ENCODE results near the gene POLR1A.

Gene POLR1A

DNA sequence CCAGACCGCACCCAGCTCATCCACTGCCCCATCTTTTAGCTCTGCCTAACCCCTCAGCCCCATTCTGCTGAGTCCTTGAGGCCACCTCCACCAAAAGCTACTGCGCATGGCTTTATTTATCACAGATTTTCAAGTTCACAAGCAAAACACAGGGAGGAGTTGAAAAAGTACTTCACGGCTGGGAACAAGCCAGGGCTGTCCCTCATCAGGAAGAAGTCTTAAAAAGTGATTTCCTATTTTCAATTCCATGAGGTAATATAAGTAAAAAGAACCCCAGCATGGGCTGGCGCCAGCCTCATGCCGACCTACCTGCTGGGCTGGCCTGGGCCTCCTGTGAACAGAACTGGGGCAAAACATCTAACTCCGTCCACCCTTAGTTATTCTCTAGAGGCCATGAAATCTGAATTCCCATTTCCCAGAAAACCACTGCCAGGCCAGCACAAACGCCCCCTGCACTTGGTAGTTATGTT lies 69.0 kb downstream of the POLR1A start:
- DNase-seq: peak in 1 of 2 donors; percentile 32

DNA sequence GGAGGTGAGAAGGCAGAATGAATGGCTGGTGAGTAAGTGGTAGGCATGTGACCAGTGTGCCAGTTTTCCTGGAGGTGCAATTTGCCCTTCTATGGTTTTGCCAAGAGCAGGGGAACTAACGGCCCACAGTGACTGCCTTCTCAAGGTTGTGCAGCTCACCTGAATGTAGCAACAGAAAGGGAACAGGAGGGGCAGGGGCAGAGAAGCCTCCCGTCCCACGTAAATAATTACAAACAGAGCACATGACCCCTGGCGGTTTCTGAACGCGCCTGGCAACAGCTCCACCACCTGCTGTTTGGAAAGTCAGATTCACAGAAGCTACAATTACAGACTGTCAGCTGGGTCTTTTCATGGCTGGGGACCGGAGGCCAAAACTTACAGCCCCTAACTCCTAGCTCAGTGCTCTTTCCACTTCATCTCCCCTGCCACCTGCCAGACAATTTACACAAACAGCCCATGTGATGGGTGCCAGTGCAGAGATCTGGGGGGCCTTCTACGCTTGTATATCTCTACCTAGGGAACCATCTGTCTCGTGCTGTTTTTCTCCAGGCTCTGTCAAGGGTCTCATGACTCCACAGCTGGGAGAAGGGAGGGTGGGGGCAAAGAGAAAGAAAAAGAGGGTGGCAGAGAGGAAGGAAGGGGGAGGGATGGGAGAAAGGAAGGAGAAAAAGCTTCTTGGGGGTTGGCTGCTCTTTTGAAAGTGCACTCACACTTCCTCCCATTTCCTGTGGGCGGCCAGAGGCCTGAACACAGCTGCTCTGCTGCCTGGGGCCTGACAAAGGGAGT lies 69.6 kb downstream of the POLR1A start:
- peak; percentile 15 to 91 for DNase-seq

DNA sequence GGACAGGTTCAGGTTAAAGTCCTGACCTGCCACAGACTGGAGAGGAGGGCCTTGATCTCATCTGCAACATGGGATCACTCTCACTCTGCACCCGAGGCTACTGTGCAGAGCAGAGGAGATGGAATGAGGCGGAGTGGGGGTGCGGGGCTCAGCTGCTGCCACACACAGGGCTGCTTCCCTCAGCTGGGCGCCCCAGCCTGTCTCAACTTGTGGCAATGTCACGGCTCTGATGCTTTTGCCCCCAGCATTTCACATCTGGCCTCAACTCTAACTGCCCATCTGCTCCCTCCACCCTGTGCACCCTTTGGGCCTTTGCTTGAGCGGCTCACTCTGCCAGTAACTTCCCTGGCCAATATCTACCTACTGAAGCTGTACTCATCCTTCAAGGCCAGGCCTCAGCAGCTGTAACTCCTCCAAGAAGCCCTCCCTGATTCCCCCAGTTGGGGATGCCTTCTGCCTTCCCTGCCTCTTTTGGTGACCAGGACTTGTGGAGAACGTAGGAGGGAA lies 70.3 kb downstream of the POLR1A start:
- no peak for DNase-seq

DNA sequence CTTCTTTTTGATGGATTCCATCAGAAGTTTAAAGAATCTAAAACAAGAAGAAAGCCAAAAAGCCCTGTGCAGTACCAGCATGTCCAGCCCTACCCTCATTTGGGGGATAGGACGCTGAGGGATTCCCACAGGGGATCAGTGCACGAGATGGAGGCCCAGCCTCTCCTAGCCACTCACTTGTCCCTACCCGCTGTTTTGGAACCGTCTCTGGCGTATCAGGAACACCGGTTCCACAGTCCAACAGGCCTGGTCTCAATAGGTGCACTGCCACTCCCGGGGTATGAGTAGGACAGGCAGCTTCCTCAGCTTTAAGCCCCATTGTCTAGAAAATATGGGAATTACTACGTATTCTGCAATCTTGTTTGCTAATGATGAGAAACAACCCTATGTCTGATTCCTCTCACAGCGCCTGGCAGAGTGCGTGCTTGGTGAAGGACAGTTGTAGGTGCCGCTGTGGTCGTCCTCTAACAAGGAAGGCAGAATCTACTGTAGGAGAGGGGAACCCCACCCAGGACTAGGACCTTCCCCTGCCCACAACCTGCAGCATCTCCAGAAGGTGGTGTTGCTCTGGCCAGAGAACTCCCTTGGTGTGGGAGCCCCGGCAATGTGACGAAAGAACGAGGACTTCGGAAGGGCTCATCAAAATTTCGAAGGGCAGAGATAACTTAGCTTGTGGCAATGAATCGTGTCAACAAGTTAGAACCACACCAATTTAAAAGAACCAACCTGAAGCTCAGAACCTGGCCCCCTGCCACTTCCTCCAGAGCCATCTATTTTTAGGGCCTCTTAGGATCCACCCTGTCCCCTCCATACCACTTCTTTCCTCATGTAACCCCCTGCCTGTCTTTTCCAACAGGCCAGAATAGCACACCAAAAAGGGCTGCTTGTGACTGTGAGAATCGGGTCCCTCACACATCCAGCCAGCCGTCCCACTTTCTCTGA lies 71.7 kb downstream of the POLR1A start:
- DNase-seq: no peak

DNA sequence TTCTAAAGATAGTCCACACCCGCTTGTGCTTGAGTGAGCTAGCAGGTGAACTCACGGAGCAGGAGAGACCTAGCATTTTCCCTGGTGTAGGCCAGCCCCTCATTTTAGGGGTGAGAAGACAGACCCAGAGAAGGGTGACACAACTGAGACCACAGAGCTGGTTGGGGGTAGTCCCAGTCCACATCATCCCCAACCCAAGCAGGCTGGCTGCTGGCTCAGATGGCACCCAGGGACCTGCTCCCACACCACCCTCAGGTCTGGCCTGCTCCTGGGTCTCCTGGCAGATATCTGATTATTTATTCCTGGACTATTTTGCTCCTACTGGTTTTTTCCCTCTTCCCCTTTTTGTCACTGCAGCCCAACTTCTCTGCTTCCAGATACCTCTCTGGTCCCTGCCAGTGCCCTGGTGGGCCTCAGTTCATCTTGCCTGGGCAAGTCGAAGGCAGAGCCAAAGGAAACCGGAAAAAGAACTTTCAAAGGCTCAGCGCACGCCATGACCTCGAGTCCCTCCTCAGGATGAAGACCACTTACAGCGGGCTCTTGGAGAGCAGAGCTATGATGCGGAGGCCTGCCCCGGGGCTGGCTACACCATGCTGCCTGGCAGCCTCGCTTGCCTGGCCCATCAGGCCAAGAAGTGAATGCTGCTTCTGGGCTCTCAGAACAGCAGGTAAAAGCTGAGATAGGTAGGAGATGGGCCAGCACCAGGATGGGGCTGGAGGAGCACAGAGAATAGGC lies 72.7 kb downstream of the POLR1A start:
- DNase-seq: no peak

DNA sequence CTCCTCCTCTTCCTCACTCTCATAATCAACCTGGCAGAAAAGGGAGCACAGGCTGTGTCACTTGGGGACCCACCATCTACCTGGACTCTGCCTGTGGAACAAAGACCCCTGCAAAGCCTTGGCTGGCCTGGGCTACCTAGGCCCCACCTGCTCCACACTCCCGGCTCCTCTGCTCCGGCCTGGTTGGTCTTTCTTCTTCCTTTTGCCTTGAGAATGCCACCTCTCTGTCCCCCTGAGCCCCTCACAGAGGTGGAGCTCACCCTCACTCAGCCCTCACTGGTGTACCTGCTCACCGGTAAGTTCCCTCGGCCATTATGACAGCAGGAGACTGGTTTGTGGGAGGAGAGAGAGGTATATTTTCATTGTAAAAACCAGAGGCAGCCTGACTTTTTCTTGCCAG lies 74.1 kb downstream of the POLR1A start:
- no peak for DNase-seq

DNA sequence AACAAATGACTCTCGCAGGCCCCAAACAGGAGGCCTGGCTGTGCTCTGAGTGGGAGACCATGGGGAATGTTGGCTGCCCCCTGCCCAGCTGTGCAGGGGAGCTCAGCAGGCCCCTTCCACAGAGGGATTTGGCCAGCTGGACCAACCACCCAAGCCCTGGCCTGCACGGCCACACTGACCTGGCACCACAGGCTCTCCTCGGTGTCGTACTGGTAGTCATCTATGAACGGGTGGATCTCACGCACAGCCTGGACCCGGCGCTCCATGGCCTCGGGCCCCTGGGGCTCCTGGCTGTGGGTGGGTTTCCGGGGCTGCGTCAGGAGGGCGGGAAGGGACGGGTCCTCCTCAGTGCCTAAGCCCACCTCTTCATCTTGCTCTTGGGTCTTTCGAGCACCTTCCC lies 74.5 kb downstream of the POLR1A start:
- no peak for DNase-seq

DNA sequence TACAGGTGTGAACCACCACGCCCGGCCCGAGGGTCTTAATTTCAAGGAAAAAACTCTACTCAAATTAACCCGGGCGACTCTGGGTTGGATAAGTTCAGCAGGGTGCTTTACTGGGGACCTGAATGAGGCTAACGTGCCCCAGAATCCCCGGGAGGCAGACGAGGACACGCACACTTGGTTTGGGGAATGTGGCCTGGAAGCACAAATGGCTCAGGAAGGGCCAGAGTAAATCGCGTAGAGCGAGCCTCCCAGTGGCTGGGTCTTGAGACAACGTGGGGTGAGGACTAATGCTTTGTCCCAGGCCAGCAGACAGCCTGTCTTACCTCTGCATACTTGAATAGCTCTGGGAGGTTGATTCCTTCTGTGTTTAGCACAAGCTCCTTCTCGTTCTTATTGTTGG lies 75.8 kb downstream of the POLR1A start:
- no peak for DNase-seq

DNA sequence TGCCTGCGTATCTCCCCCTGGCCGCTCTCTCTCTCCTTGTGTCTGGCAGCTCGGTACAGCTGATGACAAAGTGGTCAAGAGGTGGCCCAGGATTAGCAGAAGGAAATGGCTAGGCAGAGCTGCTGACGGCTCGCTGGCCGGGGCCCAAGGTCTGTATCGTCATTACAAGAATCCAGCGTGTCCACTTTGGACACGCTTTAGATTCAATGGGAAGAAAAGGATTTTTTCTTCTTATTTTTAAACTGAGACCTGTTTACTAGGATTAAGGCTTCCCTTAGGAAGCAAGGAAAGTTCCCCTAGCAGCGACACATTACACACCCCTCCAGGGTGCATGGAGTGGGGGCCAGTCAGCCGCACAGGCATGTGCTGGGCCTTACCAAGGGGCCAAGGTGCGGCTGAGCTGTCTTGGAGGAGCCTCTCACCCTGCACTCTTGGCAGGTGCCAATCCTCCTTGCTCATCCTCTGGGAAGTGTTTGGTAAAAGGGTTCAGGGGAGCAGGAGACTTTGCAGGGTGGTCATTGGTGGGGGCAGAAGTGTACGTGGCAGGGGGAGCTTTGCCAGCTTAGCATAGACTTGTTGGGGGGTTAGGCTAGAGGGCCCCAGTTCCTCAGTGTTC lies 76.8 kb downstream of the POLR1A start:
- no peak for DNase-seq

DNA sequence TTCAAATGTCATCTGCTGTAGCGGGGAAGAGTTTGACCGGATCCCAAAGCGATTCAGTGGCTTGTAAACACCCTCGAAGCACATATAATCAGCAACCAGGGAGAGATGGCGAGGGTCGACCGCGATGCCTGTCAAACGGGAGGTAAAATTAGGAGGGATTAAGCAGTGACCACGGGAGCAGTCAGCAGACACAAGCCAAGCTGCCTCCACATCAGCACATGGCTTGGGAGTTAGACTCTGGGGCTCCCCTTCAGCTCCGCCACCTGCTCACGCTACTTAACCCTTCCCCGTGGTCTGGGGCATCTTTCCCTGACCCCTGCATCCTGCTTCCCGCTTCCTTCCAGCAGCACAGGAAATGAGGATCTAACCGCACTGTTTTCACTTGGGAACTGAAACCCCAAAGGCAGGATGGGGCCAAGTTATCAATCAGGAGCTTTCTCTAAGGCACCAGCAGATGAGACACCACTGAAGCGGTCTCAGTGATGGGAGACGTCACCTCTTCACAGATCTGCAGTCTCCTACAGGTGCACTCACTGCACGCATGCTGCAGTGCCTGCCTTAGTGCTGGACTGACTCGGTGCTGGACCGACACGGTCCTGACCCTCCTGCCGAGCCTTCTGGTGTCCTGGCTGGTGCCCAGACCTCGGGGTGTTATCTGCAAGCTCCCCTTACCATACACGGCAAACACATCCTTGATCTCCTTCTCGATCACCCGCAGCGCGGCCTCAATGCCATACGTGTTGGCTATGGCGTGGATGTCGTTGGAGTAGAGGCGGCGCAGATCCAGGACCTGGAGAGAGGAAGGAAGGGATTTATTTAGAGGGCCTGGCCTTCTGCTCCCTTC lies 77.5 kb downstream of the POLR1A start:
- DNase-seq: no peak

DNA sequence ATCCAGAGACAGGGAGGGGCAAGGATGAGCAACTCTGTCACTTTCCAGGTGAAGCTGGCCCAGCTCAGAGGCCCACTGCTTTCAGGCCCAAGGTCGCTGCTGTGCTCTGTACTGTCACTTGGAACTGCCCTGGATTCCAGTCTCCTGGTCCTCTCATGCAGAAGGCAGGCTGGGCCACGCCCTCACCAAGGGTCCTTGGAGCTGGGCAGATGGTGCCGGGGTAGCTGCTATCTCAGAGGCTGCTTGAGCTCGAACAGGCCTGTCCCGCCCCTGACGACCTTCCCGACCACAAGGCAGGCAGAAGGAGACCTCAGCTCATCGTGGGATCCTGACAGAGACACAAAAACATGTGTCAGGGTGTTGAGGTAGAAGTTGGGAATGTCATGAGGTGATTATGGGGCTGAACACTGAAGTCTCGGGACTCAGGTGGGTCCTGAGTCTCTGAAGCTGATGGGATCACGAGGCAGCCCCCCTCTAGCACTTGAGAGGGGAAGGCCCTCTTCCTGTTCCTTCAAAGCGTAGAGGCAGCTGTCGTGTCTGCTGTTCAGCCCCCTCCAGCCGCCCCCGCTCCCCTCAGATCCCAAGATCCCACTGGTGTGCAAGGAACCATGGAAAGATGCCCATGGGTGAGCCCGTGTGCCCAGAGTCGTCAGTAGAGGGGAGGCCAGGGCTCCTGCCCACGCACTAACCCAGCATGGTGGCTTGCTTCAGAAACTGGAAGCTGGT lies 78.3 kb downstream of the POLR1A start:
- no peak for DNase-seq

DNA sequence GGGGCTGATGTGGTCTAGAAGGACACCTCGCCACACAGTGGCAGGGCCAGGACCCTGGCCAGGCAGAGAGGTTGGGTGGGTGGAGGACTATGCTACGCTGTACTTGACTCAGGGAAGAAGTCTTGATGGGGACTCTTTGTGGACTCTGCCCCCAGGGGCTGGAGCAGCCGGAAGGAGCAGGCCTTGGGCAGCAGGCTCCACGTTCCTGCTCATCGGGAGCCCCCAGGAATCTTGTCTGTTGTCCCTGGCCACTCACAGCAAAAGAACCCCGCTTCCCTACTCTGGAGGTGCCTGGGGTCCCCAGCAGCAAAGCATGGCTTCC lies 79.0 kb downstream of the POLR1A start:
- DNase-seq: no peak

DNA sequence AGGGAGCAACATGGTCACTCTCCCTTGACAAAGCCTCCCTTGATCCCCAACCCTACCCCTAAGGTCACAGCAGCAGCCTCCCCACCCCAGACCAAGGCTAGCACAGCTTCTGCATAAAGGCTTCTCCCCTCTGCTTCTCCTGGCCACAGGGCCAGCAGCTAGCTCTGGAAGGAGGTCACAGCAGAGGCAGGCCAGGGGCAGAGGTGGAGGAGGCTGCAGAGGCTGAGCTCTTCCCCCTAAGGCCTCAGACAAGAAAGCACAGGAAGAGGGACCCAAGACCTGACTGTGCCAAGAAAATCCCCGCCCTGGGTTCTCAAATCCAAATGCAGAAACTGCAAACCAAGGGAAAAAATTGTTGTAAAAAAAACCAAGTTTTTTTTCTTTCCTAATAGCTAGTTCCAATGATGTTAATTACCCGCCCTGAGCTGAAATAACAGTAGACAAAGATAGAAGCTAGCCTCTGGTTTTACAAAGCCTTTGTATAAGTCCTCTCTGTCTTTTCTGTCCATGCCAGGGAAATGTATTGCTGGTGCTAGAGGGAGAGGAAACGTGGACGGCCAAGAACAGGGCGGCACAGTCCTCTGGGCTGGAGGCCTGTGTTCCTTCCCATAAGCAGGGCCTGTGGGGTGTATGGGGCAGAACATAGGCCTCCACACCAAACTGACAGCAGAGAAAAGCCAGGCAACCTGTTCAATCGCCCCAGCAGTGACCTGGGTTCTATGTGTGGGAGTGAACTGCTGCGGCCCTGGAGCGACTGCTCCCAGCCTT lies 79.5 kb downstream of the POLR1A start:
- DNase-seq: no peak

DNA sequence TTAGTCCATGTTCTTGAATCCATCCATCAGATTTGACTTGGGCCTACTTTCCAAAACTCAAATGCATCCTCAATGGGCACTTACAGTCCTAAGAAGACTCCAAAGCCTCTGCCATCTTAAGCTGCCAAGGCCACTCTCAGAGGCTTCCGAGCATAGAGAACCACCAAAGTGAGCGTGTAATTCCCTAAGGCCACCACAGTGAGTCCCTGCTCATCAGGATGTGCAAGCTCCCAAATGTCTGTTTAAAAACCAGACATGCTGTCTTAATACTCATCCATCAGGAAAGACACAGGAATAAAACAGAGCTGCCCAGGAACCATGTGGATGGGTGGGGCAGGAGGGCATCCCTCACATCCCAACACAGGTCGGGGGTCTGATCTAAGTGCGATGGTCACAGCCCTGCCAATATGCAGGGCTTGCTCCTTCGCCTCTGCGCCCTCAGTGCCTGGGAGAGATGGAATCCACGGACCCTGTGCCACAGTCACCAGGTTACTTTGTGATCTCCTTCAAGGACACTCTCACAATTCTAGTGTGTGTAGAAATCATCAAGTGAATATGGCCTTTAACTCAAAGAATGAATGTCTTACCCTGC lies 80.4 kb downstream of the POLR1A start:
- no peak for DNase-seq

DNA sequence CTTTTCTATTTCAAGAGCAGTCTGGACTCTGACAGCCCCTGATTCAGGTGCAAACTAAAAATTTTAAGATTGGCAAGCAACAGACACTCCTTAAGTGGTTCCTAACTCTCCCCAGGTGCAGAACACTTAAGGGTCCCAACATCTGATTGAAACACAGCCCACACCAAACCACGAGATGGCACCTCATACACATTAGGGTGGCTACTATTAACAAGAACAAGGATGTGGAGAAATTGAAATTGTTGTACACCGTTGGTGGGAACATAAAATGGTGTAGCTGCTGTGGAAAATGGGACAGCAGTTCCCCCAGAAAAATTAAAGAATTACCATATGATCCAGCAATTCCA lies 82.3 kb downstream of the POLR1A start:
- no peak for DNase-seq

DNA sequence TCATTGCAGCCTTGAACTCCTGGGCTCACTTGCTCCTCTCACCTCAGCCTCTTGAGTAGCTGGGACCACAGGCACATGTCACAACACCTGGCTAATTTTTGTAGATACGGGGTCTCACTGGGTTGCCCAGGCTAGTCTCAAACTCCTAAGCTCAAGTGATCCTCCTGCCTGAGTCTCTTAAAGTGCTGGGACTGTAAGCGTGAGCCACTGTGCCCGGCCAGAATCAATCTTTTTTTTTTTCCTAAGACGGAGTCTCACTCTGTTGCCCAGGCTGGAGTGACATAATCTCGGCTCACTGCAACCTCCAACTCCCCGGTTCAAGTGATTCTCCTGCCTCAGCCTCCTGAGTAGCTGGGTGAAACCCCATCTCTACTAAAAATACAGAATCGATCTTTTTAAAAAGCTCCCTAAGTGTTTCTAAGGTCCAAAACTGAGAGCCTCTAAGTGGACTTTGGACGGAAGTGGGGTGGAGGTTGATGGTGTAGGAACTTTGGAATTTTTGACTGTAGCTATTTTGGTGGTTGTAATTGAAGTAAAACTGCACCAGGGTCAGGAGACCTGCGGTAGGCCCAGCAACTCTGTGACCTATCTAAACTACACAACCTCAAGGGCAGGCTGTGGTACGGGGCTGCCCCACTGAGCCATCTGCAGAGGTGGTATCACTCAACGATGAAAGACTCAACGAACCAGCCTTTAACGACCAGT lies 82.9 kb downstream of the POLR1A start:
- DNase-seq: no peak

DNA sequence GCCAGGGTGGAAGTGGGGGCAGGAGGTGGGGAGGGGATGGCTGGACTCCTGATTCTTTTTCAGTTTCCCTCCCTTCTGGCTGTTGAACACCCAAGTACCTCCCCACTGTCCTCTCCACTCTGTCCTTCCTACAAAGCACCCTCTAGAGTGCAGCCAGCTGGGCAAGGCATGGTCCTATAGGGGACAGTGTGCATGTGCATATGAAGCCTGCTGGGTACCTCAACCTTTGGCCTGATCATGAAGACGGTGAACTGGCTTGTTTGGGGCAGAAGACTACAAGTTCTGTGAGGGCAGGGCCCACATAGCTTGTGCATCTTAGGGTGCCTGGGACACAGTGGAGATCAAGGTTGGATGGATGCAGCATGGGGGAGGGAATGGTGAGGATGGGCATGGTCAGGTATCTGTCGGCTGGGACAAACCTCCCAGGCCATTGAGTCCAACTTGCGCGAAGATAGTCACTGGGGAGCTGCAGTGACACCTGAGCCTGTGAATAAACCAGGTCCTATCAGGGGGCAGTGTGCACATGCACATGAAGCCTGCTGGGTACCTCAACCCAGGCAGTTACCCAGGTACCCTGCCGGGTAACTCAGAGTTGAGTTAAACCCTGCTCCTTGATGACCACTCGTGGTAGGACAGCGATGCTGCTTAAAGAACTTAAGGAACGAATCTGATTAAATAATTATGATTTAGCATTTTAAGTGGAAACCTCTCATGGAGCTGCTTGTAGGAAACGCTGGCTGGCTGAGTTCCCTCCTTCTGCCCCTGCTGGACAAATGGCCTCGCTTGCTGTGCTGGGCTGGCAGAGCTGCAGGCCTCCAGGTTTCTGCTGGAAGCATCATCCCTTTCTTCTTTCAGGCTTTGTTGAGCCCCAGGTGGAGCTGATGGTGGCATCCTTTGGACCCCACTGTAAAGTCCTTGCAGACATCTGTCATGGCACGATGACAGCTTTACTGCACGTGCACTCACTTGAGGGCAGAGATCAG lies 84.0 kb downstream of the POLR1A start:
- DNase-seq: no peak

DNA sequence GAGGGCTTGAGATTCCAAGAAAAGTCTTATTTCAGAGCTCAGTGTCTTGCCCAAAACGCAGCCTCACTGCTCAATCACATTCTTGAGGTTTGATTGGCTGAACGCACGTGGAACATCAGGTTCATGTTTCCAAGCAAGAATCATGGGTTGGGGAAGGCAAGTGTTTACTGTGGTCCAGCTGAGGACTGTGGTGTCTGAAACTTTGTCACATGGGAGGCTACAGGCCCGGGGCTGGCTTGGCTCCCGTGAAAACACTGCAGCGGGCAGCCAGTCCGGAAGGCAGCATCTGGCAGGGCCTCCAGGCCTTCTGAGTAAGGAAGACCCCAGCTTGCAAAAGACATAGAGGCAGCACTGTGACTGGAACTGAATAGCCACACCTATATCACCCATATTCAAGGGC lies 84.7 kb downstream of the POLR1A start:
- DNase-seq: no peak
